ENCODE measurements around the gene SMIM22.

Gene SMIM22

DNA sequence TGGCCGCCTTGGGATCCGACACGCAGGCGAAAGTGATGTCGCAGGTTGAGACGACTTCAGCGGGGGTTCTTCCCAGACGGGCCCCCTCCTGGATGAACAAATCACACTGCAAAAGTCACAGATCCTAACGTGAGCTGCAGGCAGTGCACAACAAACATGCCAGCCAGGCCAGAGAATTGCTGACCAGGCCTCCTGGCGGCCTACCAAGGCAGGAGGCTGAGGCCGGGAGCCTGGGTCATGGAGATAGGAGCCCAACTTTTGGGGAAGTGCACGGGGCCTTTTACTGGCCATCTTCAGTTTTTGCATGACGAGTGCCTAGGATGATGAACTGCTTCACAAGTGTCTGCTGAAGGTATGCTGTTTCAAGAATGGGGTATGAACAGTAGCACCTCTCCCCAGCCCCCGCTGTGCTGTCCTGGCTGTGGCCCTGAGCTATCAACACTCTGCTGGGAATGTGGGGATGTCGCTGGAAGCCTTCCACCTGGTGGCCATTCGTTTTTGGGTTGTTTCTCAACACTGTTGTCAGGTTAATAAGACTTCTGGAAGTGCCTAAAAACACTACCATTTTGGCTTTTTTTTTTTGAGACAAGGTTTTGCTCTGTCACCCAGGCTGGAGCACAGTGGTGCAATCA lies 19.5 kb downstream of the SMIM22 start:
- no peak for DNase-seq (ENCODE audit: low read depth in 2 of 2)

DNA sequence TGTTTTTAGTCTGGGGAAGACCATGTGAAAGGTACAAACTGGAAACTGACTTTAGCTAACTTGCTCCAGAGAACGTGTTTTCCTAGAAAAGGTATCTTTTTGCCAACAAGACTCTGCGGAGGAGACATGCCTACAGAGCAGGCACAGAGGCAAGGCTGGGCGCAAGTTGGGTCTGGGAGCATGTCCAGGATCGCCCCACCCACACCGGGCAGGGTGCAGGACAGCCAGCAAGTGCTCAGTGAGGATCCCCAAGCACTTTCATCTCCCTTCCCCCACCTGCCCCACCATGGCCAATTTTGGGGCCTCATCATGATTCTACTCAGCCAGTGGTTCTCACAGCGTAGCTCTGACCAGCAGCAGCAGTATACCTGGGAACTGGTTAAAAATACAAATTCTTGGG lies 25.5 kb downstream of the SMIM22 start:
- no peak for DNase-seq (ENCODE audit: low read depth in 2 of 2)

DNA sequence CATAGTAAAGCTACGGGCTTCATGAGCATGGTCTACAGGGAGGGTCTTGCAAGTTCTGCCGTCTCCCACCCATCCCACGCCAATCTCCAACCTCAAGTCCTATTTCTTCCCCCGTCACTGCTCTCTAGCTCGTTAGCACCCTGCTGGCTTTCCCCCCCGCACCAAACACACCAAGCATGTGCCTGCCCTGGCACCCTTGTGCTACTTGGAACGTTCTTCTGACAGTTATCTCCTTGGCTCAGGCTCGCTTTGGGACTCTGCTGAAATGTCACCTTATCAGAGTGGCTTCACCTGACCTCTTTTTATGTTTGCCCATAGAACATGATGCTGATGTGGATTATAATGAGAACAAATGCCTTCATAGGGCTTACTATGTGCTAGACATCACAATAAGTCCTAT lies 30.0 kb downstream of the SMIM22 start:
- no peak for DNase-seq (ENCODE audit: low read depth in 2 of 2)

DNA sequence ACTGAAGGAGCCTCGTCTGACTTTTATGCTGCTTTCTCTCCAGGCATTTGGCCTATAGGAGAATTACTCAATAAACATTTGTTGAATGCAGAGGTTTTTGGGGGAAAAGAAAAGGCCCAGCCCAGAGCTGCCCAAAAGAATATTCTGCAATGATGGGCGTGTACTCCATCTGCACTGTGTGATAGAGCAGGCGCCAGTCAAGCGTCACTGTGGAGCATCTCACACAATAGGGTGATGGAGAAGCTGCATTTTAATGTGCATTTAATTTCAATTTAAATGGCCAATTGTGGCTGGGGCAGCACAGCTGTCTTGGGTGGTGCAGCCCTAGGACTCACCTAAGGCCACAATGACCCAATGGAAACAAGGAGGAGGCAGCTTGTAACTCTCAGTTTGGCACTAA lies 31.4 kb downstream of the SMIM22 start:
- no peak for DNase-seq (ENCODE audit: low read depth in 2 of 2)

DNA sequence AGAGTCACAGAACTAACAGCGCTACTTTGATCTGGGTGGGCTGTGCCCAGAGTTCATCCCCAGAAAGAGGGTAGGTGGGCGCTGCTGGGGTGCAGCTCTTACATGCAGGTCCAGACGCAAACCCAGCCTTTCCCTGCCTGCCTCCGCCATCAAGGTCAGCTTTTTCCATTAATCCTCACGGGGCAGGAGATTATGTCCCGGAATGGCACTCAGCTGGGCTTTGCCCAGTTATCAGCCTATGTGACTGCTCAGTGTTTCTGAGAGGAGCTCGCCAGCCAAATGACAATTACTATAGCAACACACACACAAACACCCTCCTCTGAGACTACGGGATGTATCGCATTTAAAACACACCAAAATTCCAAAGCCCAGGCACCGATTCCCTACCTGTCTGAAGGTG lies 31.8 kb downstream of the SMIM22 start:
- no peak for DNase-seq (ENCODE audit: low read depth in 2 of 2)

DNA sequence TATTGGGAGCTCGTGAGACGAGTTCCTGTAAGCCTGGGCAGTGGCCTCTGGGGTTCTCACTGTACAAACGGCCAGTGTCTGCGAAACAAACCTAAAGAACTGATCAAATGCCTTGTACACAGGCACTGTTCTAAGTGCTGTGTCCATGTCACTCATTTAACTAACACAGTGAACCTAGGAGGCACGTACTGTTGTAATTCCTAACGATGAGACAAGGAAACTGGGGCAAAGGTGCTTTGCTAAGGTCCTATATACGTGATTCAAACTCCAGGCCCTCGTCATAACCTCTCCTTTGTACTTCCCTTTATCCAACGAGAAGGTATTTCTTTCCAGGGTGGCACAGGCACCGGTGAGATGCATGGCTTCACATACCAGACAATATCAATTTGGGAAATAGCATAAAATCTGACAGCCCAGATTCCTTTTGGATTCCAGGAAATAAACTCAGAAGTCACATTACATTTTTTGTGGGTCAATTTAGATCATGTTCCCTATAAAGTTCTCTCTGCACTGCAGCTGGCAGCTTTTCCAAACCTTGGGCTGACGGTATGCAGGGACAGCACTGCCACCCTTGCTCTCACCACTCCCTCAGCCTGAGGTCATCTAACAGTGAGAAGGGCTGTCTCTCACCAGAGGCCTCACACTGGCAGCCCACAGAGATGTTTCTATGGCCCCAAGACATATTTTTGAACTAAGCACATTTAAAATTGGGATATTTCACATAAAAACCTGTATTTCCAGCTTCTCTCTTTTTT lies 33.6 kb downstream of the SMIM22 start:
- no peak for DNase-seq (ENCODE audit: low read depth in 2 of 2)

DNA sequence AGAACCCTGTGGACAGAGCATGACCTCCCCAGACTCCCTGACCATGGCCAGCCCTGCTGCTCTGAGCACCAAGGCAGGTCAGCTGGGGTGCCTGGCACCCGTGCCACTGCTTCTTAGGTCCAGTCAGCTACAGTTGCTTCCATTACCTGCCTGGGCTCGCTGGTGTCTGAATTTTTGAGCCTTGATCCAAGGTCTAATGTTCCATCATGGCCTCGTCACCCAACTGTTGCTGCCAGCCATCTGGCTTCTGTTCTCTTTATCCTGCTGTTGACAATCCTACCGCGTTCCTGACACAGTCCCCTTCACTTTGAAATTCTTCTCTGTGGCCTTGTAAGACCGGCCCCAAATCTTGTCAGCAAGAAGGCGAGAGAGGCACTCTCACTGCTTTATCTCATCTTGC lies 35.2 kb downstream of the SMIM22 start:
- DNase-seq (ENCODE audit: low read depth in 2 of 2) = no peak

DNA sequence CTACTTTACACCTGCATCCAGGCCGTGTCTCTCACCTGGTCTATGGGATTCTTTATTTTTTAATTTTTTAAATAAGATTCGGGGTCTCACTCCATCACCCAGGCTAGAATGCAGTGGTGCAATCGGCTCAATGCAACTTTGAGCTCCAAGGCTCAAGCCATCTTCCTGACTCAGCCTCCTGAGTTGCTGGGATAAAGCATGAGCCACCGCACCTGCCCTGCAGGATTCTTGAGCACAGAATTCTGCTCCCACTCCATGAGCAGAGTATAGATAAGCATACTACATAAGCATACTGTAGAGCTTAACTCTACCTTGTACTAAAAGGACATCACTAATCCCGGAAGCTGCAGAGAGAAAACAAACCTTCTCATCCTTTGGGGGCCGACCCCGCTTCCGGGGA lies 36.4 kb downstream of the SMIM22 start:
- no peak for DNase-seq (ENCODE audit: low read depth in 2 of 2)

DNA sequence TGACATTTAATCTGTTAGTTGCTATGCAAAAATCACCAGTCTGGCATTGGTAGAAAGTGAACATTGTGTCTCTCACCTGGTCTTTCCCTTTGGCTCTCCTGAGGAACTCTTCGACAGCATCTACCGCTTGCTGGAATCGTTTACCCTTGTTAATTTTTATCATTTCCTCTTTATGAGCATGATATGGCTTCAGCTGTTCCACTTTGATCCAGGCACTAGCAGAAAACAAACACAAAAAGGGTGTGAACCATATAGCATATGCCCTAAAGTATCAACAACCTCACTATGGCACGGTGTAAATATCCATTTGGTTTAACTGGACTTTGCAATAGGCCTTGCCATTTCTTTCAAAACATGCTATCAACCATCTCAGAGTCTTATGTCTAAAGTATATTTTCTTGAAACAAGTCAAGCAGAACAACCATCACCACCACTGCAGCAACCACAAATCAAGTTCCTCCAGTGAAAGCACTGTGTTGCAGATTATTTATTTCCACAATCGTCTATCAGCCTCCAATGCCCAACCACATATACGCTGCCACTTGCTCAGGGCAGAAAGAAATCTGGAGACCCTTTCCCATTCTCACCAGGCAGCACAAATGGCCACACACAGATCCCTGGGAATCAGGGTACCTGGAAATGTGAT lies 37.7 kb downstream of the SMIM22 start:
- no peak for DNase-seq (ENCODE audit: low read depth in 2 of 2)

DNA sequence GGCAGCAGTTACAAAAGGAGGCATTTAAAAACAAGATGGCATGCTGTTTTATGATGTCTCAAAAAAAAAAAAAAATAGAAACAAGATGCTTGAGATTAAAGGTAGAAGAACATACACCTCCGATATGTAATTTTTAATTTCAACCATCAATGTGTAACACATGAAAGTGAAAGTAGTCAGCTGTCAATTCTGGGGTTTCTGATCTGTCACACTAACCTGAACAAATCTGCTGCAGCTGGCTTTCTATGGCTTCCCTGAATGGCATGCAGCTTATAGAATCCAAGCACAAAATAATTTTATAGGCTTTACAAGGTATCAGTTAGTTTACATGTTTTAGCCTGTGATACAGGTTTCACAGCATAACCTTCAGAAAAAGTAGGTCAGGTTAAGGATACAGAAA lies 38.4 kb downstream of the SMIM22 start:
- no peak for DNase-seq (ENCODE audit: low read depth in 2 of 2)

DNA sequence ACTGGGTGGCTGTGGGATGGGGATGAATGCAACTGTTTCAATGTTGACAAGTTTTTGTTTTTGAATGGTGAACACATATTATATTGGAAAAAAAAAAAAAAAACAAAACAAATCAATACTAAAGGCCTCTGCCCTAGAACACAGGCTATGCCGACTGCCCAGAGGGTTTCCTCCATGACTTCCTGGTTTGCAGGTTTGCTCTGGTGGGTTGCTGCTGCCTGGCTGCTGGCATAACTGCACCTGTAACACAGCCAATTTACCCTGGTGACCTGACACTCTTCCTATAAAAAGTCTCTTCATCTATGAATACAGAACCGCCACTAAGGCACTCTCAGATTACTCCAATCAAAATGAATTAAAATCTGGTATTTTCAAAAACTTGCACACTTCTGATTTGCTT lies 41.6 kb downstream of the SMIM22 start:
- no peak for DNase-seq (ENCODE audit: low read depth in 2 of 2)

DNA sequence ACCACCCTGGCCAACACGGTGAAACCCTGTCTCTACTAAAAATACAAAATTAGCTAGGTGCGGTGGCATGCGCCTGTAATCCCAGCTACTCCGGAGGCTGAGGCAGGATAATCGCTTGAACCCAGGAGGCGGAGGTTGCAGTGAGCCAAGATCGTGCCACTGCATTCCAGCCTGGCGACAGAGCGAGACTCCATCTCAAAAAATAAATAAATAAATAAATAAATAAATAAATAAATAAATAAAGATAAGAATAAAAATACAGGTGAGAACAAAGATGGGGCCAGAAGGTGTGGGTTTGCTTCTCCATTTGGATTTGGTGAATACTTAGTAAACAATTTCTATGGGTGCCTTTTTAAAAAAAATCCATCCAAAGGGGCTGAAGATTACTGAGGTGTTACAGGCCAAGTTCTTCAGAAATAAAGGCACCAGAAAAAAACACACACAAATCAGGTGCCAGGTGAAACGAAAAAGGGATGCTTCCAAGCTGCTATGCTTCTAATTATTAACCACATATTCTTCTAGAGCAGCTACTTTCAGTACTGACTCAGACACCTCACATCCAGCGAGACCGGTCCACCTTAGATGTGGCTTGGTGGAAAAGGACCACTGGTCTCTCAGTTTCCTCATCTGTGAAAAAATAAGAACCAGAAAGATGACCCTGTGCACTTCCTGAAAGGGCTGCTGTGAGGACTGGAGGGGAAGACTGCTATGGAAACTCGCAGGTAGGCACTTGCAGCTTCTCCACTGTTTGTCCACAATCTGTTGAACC lies 42.7 kb downstream of the SMIM22 start:
- no peak for DNase-seq (ENCODE audit: low read depth in 2 of 2)

DNA sequence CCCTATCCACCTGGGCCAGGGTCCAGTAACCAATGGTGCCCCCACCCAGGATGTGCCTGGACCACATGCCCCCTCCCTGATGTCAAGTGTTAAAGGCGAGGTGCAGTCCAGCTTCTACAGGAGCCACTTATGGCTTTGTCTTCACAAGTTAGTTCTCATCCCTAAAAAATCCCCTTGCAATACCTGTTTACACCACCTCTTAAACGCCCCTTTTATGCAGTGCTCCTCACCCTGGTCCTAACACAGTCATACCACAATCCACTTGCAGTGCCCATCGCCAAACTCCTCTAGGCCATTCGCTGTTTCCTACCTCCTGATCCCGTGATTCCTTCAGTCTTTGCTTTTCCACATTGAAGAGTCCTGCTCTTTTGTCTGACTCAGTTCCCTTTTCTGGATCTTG lies 44.8 kb downstream of the SMIM22 start:
- DNase-seq (ENCODE audit: low read depth in 2 of 2) = no peak

DNA sequence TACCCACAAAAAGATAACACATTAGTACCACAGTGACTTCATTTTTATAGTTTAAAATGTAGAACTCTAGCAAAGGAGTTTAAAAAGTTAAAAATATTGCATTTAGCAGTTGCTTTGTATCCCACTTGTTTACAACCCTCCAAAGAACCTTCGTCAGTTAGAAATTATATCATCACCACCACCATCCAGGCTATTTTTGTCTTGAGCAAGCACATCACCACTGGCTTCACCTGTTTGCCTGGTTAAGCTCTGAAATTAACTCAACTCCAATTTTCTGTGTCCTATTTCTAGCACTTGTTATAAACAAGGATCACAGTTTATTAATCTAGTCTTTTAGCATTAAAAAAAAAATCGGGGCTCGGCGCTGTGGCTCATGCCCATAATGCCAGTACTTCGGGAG lies 45.8 kb downstream of the SMIM22 start:
- no peak for DNase-seq (ENCODE audit: low read depth in 2 of 2)
